ENCODE results near the gene HSPBAP1.

GRCh38 chr3:122794779-122795673 is 1.4 kb upstream of the HSPBAP1 start, which contains the start of gene SLC49A4:
- TF ChIP-seq CTCF (IDR thresholded peaks at IDR 0.05) = no peak
- peak; percentile 16 to 86 (median 75) for TF ChIP-seq POLR2AphosphoS5 (IDR thresholded peaks at IDR 0.05)

Data from sigmoid colon (tissue), 4 donors.